ENCODE measurements around the gene EFCAB6.

EFCAB6 gene

DNA sequence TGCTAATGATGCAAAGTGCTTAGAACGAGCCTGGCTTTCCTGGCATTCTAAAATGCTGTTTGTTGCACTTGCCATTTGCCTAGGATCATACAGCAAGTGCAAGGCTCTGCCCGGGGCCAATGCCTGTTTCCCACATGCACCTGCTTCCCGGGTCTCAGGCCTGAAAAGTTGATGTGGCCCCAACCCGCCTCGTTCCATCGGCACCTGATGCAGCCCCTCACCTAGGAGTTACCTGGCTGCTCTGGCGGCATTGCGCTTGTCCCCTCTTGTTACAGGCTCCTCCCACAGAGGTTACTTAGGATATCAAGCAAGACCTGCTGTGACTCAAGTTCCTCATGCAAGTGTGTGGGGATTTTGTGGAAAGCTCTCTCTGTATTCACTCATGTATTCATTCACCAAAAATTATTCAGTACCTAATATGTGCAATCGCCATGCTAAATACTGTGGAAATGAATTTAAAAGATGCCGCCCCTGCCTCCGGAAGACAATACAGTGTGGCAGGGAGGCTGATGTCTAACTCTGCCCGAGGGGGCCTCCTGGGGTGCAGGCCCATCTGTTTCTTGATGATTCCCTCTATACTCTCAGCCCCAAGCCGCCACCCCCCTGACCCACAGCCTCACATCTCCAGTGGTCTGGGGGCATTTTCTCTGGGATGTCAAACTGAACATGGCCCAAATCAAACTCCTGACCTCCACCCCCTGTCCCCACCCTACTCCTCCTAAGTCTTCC, 184.5 kb downstream of the EFCAB6 start:
- no peak for TF ChIP-seq JUND (IDR thresholded peaks at IDR 0.05; ENCODE audit: low read depth)
- in situ Hi-C loops (cut with HindIII; ENCODE audit: low pct_unique_long_range_greater_than_20kb, low sequenced_read_pairs) = no loop called here
- no peak for DNase-seq (ENCODE audit: low read depth in 1 of 2, low spot score in 1 of 2)

DNA sequence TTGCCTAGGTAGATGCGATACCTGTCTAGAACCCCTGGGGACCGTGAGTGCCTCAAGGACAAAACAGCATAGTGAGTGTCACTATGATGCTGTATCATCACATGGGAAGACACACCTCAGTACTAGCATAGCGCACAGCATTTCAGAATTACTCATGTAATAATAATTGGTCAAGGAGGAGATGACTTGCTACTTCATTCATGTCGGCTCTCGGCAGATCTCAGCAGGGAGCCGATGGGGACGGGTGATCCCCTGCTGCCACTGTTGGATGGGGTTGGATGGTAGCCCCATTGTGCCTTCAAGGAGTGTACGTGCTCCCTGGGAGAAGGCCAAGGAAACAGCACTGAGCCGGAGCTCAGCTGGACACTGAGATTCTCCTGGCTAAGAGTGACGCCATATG, 186.9 kb downstream of the EFCAB6 start:
- TF ChIP-seq JUND (IDR thresholded peaks at IDR 0.05; ENCODE audit: low read depth) = no peak

DNA sequence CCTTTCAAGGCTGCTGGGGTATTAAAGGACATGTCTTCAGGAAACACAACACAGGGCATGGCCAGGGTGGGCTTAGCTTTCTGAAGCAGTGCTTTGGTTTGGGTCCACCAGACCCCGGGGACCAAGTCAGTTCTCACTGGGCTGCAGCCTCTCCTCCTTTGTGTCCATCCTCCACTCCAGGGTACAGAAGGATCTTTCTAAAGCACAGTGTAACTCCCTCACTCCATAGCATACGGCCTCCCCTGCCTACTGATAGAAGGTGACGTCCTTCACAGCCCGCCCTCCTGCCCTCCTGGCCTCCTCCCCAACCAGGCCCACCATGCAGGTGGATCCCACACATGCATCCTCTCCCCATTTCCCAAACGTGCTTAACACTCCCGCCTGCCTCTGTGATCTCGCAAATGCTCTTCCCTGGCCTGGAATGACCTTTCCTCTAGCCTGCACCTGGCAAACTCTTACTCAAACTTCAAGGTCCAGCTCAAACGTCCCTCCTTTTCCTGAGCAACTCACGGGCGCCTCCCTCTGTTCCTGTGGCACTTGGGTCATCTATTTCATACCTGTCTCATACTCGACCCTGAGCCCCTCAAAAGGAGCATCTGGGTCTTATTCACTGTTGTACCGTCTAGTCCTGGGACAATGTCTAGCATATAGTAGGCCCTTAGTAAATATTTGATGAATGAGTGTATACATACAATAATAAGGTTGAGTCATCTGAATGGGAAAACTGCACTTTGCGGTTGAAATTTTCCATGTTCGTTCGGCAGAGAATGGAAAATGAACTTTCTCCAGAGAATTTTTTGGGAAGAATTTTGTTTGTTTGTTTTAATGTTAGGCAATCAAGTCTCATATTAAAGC, 187.7 kb downstream of the EFCAB6 start:
- TF ChIP-seq JUND (IDR thresholded peaks at IDR 0.05; ENCODE audit: low read depth) = no peak
- in situ Hi-C loops (cut with HindIII; ENCODE audit: low pct_unique_long_range_greater_than_20kb, low sequenced_read_pairs) = no loop called here
- DNase-seq (ENCODE audit: low read depth in 1 of 2, low spot score in 1 of 2) = peak in 1 of 2 experiments; percentile 3

More for the DNA sequence above, 186.9 kb downstream of the EFCAB6 start:
- DNase-seq (ENCODE audit: low read depth in 1 of 2, low spot score in 1 of 2) = no peak
- in situ Hi-C loops (cut with HindIII; ENCODE audit: low pct_unique_long_range_greater_than_20kb, low sequenced_read_pairs) = no loop called here

DNA sequence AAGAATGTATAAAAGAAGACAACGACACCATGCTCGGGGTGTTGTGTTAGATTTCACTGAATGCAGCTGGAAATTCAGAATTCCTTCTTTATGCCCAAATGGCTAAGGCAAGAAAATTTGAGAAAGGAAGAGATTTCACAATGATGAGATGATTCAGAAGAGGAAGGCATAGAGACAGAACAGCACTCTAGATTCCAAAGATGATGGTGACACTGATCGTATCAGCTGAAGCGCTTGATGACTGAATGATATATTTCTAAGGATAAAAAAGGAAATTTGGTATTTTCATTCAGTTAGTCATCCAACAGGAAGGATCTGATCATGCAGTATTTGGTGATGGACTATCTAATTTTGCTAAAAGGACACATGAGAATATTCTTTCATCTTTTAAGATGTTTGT, 189.2 kb downstream of the EFCAB6 start:
- in situ Hi-C loops (cut with HindIII; ENCODE audit: low pct_unique_long_range_greater_than_20kb, low sequenced_read_pairs) = no loop called here
- DNase-seq (ENCODE audit: low read depth in 1 of 2, low spot score in 1 of 2) = no peak
- no peak for TF ChIP-seq JUND (IDR thresholded peaks at IDR 0.05; ENCODE audit: low read depth)

DNA sequence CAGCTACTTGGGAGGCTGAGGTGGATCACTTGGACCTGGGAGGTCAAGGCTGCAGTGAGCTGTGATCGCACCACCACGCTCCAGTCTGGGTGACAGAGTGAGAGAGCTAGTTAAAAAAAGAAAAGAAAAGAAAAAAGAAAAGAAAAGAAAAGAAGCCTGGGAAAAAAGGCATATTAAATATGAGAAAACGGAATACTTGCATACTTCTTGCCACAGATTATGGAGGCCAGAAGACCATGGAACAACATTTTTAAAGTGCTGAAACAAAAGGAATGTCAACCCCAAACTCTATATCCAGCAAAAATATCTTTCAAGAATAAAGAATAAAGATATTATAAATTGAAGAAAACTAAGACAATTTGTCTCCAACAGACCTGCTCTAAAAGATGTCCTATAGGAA, 191.9 kb downstream of the EFCAB6 start:
- no peak for TF ChIP-seq JUND (IDR thresholded peaks at IDR 0.05; ENCODE audit: low read depth)
- in situ Hi-C loops (cut with HindIII; ENCODE audit: low pct_unique_long_range_greater_than_20kb, low sequenced_read_pairs) = no loop called here
- no peak for DNase-seq (ENCODE audit: low read depth in 1 of 2, low spot score in 1 of 2)

DNA sequence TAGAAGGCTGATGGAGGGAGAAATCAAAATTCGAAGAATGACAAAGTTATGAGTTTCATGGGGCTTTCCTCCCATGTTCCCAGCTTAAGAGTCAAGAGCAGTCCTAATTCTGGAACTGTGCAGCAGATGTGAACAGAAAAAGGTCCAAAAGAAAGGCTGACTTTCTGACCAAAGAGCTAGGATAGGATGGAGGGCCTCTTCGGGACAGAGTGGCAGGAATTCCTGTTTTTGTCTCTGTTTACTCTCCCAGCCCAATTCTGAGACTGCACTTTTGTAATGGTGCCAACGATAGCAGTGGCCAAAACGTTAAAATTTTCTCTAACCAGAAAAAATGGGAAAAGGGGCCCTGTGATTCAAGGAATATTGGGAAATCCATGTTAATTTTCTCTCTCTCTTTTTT, 193.6 kb downstream of the EFCAB6 start:
- TF ChIP-seq JUND (IDR thresholded peaks at IDR 0.05; ENCODE audit: low read depth) = no peak
- no peak for DNase-seq (ENCODE audit: low read depth in 1 of 2, low spot score in 1 of 2)
- in situ Hi-C loops (cut with HindIII; ENCODE audit: low pct_unique_long_range_greater_than_20kb, low sequenced_read_pairs) = no loop called here

DNA sequence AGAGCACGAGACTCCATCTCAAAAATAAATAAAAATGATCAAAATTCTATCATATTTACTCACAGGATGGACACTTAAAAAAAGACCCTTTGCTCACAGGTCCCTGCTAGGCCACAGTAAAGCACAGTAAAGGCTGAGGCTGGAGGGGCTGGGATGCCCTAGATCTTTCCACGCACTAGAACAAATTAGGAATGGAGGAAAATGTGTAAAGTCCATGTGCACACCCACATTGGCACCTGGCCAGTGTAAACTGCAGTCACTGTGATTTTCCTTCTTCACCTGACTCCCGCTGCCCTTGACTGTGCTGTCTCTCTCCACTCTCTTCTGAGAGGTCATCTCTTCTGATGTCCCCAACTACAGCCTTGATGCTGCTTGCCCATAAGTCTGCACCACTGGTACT, 195.5 kb downstream of the EFCAB6 start:
- in situ Hi-C loops (cut with HindIII; ENCODE audit: low pct_unique_long_range_greater_than_20kb, low sequenced_read_pairs) = no loop called here
- DNase-seq (ENCODE audit: low read depth in 1 of 2, low spot score in 1 of 2) = no peak
- TF ChIP-seq JUND (IDR thresholded peaks at IDR 0.05; ENCODE audit: low read depth) = no peak

DNA sequence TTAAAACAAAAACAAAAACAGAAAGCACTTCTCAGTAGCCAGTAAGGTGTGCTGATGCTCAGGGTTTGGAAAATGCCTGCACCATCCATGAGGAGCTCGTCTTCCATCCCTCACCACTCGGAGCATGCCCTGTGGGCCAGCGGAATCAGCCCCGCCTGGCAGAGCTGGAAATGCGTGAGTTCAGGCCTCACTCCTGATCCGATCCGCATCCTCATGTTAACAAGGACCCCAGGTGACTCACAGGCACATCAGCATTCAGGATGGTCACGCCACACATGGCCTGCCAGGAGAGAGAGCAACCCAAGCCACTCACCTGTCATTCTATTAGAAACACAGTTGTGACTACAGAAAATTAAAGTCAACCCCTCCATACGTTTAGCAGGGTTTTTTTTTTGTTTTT, 211.8 kb downstream of the EFCAB6 start:
- DNase-seq (ENCODE audit: low read depth in 1 of 2, low spot score in 1 of 2) = no peak
- no peak for TF ChIP-seq JUND (IDR thresholded peaks at IDR 0.05; ENCODE audit: low read depth)
- in situ Hi-C loops (cut with HindIII; ENCODE audit: low pct_unique_long_range_greater_than_20kb, low sequenced_read_pairs) = no loop called here

DNA sequence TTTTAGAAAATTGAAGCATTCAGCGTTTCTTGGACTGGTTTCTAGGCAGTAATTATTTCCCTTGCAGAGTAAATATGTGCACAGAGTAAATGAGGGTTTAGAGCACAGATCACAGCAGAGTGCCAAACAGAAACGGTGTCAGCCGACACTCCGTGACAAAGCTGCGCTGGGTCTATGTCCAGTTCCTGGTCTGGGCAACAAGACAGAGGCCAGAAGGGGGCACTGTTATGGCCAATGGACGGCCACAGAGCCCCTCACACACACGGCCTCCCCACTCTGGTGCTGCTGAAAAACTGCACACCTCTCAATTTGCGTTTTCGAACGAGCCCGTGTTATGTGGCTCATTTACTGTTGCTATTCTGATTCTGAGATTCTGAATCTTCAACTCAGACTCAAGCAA, 219.6 kb downstream of the EFCAB6 start:
- peak in 1 of 2 experiments; percentile 15 for DNase-seq (ENCODE audit: low read depth in 1 of 2, low spot score in 1 of 2)
- TF ChIP-seq JUND (IDR thresholded peaks at IDR 0.05; ENCODE audit: low read depth) = no peak
- in situ Hi-C loops (cut with HindIII; ENCODE audit: low pct_unique_long_range_greater_than_20kb, low sequenced_read_pairs) = no loop called here

DNA sequence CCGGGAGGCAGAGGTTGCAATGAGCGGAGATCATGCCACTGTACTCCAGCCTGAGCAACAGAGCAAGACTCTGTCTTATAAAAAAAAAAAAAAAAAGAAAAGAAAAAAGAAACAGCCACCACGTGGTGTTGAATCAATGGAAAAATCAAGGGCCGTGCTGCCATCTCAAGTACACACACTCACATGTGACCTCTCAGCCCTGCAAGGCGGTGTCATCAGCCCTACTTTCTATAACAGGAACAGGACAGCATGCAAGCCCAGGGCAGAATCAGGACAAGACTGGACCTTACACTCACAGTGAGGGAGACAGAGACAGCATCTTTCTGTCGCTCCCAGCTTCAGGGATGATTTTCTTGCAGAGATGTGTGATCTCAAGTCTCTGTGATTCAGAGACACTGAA, 220.7 kb downstream of the EFCAB6 start:
- no peak for DNase-seq (ENCODE audit: low read depth in 1 of 2, low spot score in 1 of 2)
- TF ChIP-seq JUND (IDR thresholded peaks at IDR 0.05; ENCODE audit: low read depth) = no peak
- in situ Hi-C loops (cut with HindIII; ENCODE audit: low pct_unique_long_range_greater_than_20kb, low sequenced_read_pairs) = no loop called here

DNA sequence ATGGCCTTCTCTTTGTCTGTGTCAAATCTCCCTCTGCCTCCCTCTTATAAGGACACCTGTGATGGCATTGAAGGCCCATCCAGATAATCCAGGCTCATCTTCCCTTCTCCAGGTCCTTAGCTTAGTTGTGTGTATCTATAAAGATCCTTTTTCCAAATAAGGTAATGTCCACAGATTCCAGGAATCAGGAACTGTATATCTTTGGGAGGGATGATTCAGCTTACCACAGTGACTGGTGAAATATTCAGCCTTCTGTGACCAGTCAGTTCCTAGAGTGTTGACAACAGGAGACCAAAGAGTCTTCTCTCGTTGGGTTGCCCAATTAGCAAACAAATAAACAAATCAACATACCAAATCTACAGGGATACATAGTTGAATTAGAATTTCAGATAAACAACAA, 224.5 kb downstream of the EFCAB6 start:
- no peak for DNase-seq (ENCODE audit: low read depth in 1 of 2, low spot score in 1 of 2)
- no peak for TF ChIP-seq JUND (IDR thresholded peaks at IDR 0.05; ENCODE audit: low read depth)
- in situ Hi-C loops (cut with HindIII; ENCODE audit: low pct_unique_long_range_greater_than_20kb, low sequenced_read_pairs) = no loop called here

DNA sequence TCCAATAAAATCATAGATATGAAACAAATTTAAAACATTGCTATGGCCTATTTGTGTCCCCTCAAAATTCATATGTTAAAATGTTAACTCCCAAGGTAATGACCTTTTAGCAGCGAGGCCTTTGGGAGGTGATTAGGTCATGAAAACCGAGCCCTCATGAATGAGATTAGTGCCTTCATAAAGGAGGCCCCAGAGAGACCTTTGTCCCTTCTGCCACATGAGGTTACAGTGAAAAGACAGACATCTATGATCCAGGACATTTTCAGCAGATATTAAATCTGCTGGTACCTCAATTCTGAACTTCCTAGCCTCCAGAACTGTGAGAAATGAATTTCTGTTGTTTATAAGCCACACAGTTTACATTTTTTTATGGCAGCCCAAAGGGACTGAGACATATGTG, 228.6 kb downstream of the EFCAB6 start:
- in situ Hi-C loops (cut with HindIII; ENCODE audit: low pct_unique_long_range_greater_than_20kb, low sequenced_read_pairs) = no loop called here
- TF ChIP-seq JUND (IDR thresholded peaks at IDR 0.05; ENCODE audit: low read depth) = no peak
- no peak for DNase-seq (ENCODE audit: low read depth in 1 of 2, low spot score in 1 of 2)

DNA sequence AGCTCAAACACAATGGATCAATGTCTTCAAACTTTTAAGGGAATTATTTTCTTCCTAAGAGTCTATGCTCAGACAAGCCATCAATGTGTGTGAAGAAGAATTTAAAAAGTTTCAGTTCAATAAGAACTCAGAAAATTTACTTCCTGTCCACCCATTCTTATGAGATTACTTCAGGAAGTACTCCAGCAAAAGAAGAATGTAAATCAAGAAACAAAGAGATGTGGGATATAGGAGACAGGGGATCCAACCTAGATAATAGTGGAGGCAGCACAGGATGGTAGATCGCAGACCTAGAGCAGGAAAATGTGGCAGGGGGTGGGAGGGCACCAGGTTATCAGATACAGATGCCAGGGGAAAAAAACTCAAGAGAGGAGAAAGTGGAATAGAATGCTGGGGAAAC, 229.7 kb downstream of the EFCAB6 start:
- DNase-seq (ENCODE audit: low read depth in 1 of 2, low spot score in 1 of 2) = no peak
- no peak for TF ChIP-seq JUND (IDR thresholded peaks at IDR 0.05; ENCODE audit: low read depth)
- in situ Hi-C loops (cut with HindIII; ENCODE audit: low pct_unique_long_range_greater_than_20kb, low sequenced_read_pairs) = no loop called here

Data from T47D (cell line).